ENCODE results near the gene GLIPR2.
"Not testable (repeated sequence)": the region's sequence is repeated elsewhere in the genome, so short reads cannot be mapped to it uniquely, and the experiment has no call there.

GLIPR2 gene

GRCh38 chr9:36156116-36156515 lies 19.6 kb downstream of the GLIPR2 start:
- no peak for TF ChIP-seq CTCF (IDR thresholded peaks at IDR 0.05; ENCODE audit: borderline replicate concordance, insufficient read depth, low read depth, low read length)
- no peak overlapping the region for H3K4me3 ChIP-seq (ENCODE audit: low read depth, low read length)

GRCh38 chr9:36158122-36158521 lies 21.6 kb downstream of the GLIPR2 start:
- H3K4me3 ChIP-seq (ENCODE audit: low read depth, low read length), result no peak overlapping the region

GRCh38 chr9:36158917-36159316 lies 22.4 kb downstream of the GLIPR2 start:
- no peak for TF ChIP-seq CTCF (IDR thresholded peaks at IDR 0.05; ENCODE audit: borderline replicate concordance, insufficient read depth, low read depth, low read length)
- no peak overlapping the region for H3K4me3 ChIP-seq (ENCODE audit: low read depth, low read length)

More at GRCh38 chr9:36158122-36158521, 21.6 kb downstream of the GLIPR2 start:
- TF ChIP-seq CTCF (IDR thresholded peaks at IDR 0.05; ENCODE audit: borderline replicate concordance, insufficient read depth, low read depth, low read length), result no peak

- not testable (repeated sequence) for H3K4me3 ChIP-seq (ENCODE audit: low read depth, low read length)
Observed at GRCh38 chr9:36159509-36159908, 23.0 kb downstream of the GLIPR2 start.

GRCh38 chr9:36160126-36160525 lies 23.6 kb downstream of the GLIPR2 start:
- not testable (repeated sequence) for H3K4me3 ChIP-seq (ENCODE audit: low read depth, low read length)

- TF ChIP-seq CTCF (IDR thresholded peaks at IDR 0.05; ENCODE audit: borderline replicate concordance, insufficient read depth, low read depth, low read length), result no peak
Observed at GRCh38 chr9:36161187-36161586, 24.7 kb downstream of the GLIPR2 start.

GRCh38 chr9:36162211-36162738 lies 25.7 kb downstream of the GLIPR2 start:
- no peak for TF ChIP-seq CTCF (IDR thresholded peaks at IDR 0.05; ENCODE audit: borderline replicate concordance, insufficient read depth, low read depth, low read length)
- H3K4me3 ChIP-seq (ENCODE audit: low read depth, low read length), result no peak overlapping the region

More at GRCh38 chr9:36161187-36161586, 24.7 kb downstream of the GLIPR2 start:
- no peak overlapping the region for H3K4me3 ChIP-seq (ENCODE audit: low read depth, low read length)

- no peak overlapping the region for H3K4me3 ChIP-seq (ENCODE audit: low read depth, low read length)
- TF ChIP-seq CTCF (IDR thresholded peaks at IDR 0.05; ENCODE audit: borderline replicate concordance, insufficient read depth, low read depth, low read length), result no peak
Observed at GRCh38 chr9:36163049-36163785, 26.7 kb downstream of the GLIPR2 start.
